OCI-LY3 (cell line): ENCODE measurements around the gene PITX3.

ENCODE experiments used
- EZH2phosphoT487 ChIP-seq: fragments of 200-600 bp; shearing (Covaris generic); IDR thresholded peaks from 2 replicates; pipeline ENCODE4 v1.6.1; 2018; ENCODE audit warnings: antibody characterized with exemption, mixed run types, low read depth
- TF ChIP-seq, protein P1 (sequence below): fragments of 200-600, 300-600 bp; sonication (generic); IDR thresholded peaks from 2 replicates; pipeline ENCODE4 v1.5.1; 2014; ENCODE audit warnings: antibody characterized with exemption, low read length, low read depth

- TF ChIP-seq, protein P1, sequence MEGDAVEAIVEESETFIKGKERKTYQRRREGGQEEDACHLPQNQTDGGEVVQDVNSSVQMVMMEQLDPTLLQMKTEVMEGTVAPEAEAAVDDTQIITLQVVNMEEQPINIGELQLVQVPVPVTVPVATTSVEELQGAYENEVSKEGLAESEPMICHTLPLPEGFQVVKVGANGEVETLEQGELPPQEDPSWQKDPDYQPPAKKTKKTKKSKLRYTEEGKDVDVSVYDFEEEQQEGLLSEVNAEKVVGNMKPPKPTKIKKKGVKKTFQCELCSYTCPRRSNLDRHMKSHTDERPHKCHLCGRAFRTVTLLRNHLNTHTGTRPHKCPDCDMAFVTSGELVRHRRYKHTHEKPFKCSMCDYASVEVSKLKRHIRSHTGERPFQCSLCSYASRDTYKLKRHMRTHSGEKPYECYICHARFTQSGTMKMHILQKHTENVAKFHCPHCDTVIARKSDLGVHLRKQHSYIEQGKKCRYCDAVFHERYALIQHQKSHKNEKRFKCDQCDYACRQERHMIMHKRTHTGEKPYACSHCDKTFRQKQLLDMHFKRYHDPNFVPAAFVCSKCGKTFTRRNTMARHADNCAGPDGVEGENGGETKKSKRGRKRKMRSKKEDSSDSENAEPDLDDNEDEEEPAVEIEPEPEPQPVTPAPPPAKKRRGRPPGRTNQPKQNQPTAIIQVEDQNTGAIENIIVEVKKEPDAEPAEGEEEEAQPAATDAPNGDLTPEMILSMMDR: no peak
- no peak for TF ChIP-seq EZH2phosphoT487
Measured at GRCh38 chr10:102261196-102261595, 19.9 kb upstream of the PITX3 start.
